IPS-18c (cell line): ENCODE data around the gene IQGAP2.

Experiments
- H3K4me3 ChIP-seq: 2 replicates; pipeline ENCODE4 v1.7.0; 2013; ENCODE audit warnings: low read depth, mild to moderate bottlenecking, low read length, moderate library complexity; ENCODE audit not compliant: insufficient read depth
- H3K9me3 ChIP-seq: one replicate; pipeline ENCODE4 v1.6.1; 2013; ENCODE audit warnings: mild to moderate bottlenecking, low read length, moderate library complexity; ENCODE audit not compliant: control insufficient read depth, insufficient read depth

Gene IQGAP2

GRCh38 chr5:76456258-76456657, 53.2 kb downstream of the IQGAP2 start:
- Histone ChIP-seq H3K4me3 (no peak overlapping the region), H3K9me3 (no peaks in the 10 kb centered on the region)

DNA sequence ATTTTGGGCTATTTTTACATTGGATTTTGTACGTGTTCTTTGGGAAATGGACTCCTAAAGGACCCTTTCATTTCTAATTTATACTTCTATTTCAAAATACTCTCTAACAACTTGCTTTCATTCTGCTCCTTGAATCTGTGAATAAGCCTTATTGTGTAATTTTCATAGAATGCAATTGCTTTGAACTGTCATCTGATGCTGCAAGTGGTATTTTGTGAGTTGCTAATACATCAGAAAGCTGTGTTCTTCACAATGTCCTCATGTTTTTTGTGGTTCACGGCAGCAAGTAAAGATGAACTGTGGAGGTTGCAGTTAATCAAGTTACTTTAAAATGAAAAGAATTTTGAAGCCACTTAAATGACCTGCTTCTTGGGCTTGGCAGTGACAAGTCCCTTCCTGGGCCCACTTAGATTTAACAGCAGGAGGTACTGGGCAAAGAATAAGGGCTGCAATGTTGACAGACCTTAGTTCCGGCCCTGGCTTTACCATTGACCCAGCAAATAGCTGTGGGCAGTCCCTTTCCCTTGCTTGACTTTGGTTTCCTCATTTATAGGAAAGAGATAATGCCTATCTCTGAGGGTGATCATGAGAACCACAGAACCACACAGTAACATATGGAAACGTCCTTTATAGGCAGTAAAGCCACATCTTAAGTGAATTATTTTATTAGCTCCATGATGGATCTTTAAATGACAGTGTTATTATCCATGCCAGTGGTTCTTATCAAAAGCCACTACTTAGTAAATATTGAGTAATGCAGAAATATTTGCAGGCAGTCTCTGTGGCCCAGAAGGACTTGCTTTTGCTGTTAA, 54.8 kb downstream of the IQGAP2 start:
- H3K4me3 ChIP-seq = no peak overlapping the region

GRCh38 chr5:76458486-76458830, 55.4 kb downstream of the IQGAP2 start:
- no peaks in the 10 kb centered on the region for H3K9me3 ChIP-seq
- H3K4me3 ChIP-seq = no peak overlapping the region

More for the DNA sequence above, 54.8 kb downstream of the IQGAP2 start:
- H3K9me3 ChIP-seq = no peaks in the 10 kb centered on the region

DNA sequence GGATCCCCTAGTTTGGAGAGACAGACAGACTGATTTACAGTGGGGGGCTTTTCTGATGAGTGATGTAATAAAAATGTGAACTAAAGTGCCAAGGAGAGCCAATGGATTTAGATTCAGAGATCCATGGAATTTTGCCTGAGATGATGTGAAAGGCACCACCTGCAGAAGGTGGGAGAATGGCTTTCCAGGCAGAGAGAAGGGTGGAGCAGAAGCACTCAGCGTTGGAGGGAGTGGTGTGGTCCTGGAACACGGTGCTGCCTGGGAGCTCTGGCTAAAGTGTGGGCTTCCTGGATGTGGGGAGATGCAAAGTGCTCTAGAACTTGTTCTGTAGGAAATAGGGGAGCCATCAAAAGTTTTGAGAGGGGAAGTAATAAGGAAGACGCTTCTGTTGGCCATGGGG, 57.0 kb downstream of the IQGAP2 start:
- H3K9me3 ChIP-seq = no peaks in the 10 kb centered on the region
- H3K4me3 ChIP-seq = no peak overlapping the region

GRCh38 chr5:76462097-76462667, 59.1 kb downstream of the IQGAP2 start:
- Histone ChIP-seq H3K4me3 (no peak overlapping the region), H3K9me3 (no peaks in the 10 kb centered on the region)

GRCh38 chr5:76467216-76467615, 64.1 kb downstream of the IQGAP2 start:
- no peaks in the 10 kb centered on the region for H3K9me3 ChIP-seq
- H3K4me3 ChIP-seq = no peak overlapping the region

GRCh38 chr5:76468635-76469425, 65.7 kb downstream of the IQGAP2 start:
- Histone ChIP-seq H3K9me3 (no peaks in the 10 kb centered on the region), H3K4me3 (no peak overlapping the region)

GRCh38 chr5:76469656-76470290, 66.7 kb downstream of the IQGAP2 start:
- H3K9me3 ChIP-seq = no peaks in the 10 kb centered on the region
- no peak overlapping the region for H3K4me3 ChIP-seq

DNA sequence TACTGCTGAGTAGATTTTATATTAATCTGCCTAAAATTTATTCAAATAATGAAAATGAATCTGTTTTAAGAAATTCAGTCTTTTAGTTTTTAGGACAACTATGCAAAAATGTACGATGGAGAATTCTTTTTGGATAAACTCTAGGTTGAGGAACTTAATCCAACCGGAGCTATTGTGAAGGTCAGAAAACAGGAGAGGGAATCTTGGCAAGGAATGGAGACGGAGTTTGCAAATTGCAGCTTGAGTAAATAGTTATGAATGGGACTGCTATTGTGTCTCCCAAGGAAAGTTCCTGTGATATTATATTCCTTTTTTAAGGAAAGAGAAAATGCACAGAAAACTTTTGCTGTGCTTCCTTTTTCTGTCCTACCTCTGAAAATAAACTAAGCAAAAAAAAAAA, 67.9 kb downstream of the IQGAP2 start:
- H3K4me3 ChIP-seq = no peak overlapping the region
- no peaks in the 10 kb centered on the region for H3K9me3 ChIP-seq

GRCh38 chr5:76471406-76471805, 68.3 kb downstream of the IQGAP2 start:
- no peaks in the 10 kb centered on the region for H3K9me3 ChIP-seq
- no peak overlapping the region for H3K4me3 ChIP-seq

GRCh38 chr5:76471987-76472334, 68.9 kb downstream of the IQGAP2 start:
- H3K4me3 ChIP-seq = no peak overlapping the region

GRCh38 chr5:76472335-76473008, 69.4 kb downstream of the IQGAP2 start:
- Histone ChIP-seq H3K4me3 (no peak overlapping the region), H3K9me3 (no peaks in the 10 kb centered on the region)

More at GRCh38 chr5:76471987-76472334, 68.9 kb downstream of the IQGAP2 start:
- H3K9me3 ChIP-seq = no peaks in the 10 kb centered on the region

- H3K4me3 ChIP-seq = no peak overlapping the region
- H3K9me3 ChIP-seq = no peaks in the 10 kb centered on the region
Observed at GRCh38 chr5:76473009-76473336, 69.9 kb downstream of the IQGAP2 start.

DNA sequence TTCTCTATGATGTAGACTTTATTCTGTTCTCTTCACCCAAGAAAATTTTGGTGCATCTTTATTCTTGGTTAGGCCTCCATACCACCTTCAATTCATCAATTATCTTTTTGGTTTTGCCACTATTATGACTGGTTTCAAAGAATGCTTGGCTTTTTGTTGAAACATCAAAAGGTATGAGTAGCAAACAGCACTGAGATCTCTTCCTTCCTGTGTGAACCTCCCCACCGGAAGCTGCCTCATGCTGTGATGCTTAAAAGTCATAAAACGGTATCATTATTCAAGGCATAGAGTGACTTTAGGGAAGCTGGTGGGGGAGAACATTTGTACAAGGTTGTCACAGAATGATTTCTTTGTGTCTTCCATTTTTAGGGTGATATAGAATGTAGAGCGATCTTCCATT, 70.6 kb downstream of the IQGAP2 start:
- Histone ChIP-seq H3K4me3 (no peak overlapping the region), H3K9me3 (no peaks in the 10 kb centered on the region)

- Histone ChIP-seq H3K9me3 (no peaks in the 10 kb centered on the region), H3K4me3 (no peak overlapping the region)
Observed at GRCh38 chr5:76474377-76474776, 71.3 kb downstream of the IQGAP2 start.

DNA sequence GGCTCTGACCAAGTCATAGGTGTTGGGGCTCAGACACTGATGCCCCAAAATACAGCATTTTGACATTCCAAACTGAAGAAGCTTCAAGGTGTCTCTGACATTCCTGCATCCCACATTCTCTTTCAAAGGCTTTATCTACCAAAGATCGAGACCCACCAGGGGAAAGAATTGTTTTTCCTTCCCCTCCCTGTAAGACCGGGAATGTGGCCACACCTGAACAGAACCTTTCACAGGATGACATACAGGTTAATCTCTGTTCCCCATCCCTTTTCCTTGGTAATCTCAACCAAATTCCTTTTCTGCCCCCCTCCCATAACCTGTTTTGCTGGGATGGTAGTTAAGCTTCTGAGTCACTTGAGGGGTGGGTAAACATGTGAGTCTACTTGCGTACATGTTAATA, 72.3 kb downstream of the IQGAP2 start:
- Histone ChIP-seq H3K4me3 (no peak overlapping the region), H3K9me3 (no peaks in the 10 kb centered on the region)

DNA sequence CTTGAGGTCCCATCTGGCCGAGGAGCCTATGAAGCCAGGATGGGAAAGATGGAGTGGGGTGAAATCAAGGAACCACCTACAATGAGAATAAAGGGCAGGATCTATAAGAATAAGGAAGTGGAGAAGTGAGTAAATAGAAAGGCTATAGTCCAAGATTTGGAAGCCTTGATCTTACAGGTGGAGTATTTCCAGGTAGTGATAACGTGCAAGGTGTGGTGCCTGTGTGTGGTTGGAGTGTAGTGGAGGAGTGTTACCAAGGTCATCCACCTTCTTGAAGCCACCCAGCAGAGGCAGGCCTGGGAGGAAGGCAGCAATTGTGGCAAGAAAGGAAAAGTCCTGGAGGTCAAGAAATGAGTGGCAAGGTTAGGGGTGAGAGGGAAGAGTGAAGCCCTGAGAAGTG, 72.9 kb downstream of the IQGAP2 start:
- Histone ChIP-seq H3K4me3 (no peak overlapping the region), H3K9me3 (no peaks in the 10 kb centered on the region)
